Measurements from ENCODE around the gene COQ7. TPM values are rescaled to one million over a fixed set of nuclear protein-coding genes. Genes with fewer than 3 reads are reported as not detected.

Gene COQ7
- total RNA-seq, 2 donors from 2014 or later: 16.7 to 22.4 TPM

Other genes starting within 250 kb of the COQ7 start
- gene SMG1, start 141.2 kb upstream of the COQ7 start, total RNA-seq: 10 to 100 TPM; 71.7 to 81.3 TPM
- 1 to 10 TPM; 1.2 to 1.6 TPM for gene TMC7, start 83.7 kb upstream of the COQ7 start, total RNA-seq
- 100 to 1,000 TPM in 1 of 2 donors, 10 to 100 TPM in 1; 68.1 to 106 TPM for gene ITPRIPL2, start 46.4 kb downstream of the COQ7 start, total RNA-seq
- 1 to 10 TPM; 1.2 to 2.8 TPM for gene SYT17, start 100.6 kb downstream of the COQ7 start, total RNA-seq
- not detected for gene CLEC19A, start 218.1 kb downstream of the COQ7 start, total RNA-seq